Measurements from ENCODE around the gene MYLK.

DNA sequence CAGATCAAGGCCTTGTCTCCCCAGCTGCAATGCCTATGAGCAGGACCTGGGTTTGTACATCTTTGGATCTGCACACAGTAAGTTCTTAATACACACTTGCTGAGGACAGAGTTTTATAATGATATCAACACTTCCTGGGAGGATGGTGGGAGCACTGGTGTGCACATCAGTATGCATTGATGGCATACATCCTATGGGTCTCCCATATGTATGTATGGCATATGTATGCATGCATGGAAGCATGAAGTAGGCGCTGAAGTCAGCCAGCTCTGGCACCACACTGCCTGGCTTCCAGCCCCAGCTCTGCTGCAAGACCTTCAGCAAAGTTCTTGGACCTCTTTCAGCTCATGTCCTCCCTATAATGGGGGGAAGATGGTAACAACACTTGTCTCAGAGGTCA is 68.2 kb downstream of the MYLK start:
- TF ChIP-seq POLR2A (IDR thresholded peaks at IDR 0.05) (no peak), CTCF (IDR thresholded peaks at IDR 0.05) (no peak)
